HUES64 (cell line): ENCODE measurements around the gene QPCTL.
"Not testable (repeated sequence)": the region's sequence is repeated elsewhere in the genome, so short reads cannot be mapped to it uniquely, and the experiment has no call there.

Experiments used
- H3K27ac ChIP-seq: 2 replicates; pipeline ENCODE4 v1.7.0; 2013; ENCODE audit warnings: low read depth, low read length, inconsistent platforms
- H3K27me3 ChIP-seq: 2 replicates; pipeline ENCODE4 v1.6.1; 2013; ENCODE audit warnings: mild to moderate bottlenecking, low read length; ENCODE audit not compliant: insufficient read depth
- H3K36me3 ChIP-seq: 2 replicates; pipeline ENCODE4 v1.6.1; 2013; ENCODE audit warnings: mild to moderate bottlenecking, low read length; ENCODE audit not compliant: insufficient read depth
- H3K4me1 ChIP-seq: 2 replicates; pipeline ENCODE4 v1.6.1; 2013; ENCODE audit warnings: mild to moderate bottlenecking, low read length, moderate library complexity; ENCODE audit not compliant: insufficient read depth
- H3K4me3 ChIP-seq: 2 replicates; pipeline ENCODE4 v1.5.1; 2013; ENCODE audit warnings: mild to moderate bottlenecking, low read length, moderate library complexity
- H3K9ac ChIP-seq: 2 replicates; pipeline ENCODE4 v1.6.1; 2013; ENCODE audit warnings: mild to moderate bottlenecking, low read depth, low read length
- H3K9me3 ChIP-seq: 2 replicates; pipeline ENCODE4 v1.6.1; 2013; ENCODE audit warnings: low read depth, low read length; ENCODE audit not compliant: insufficient read depth
- WGBS: fragments of 150-250, 120-280 bp; methylation state at CpG from one replicate; pipeline ENCODE4 v1.1.7; 2013; ENCODE audit warnings: missing lambda C conversion rate; 5-methylcytosine and 5-hydroxymethylcytosine counted together

Gene QPCTL

GRCh38 chr19:45720065-45720464, 27.6 kb downstream of the QPCTL start:
- WGBS = 94% methylated on average over 11 of the region's 11 CpGs
- Histone ChIP-seq H3K36me3 (peaks cover 34% of the 10 kb centered on the region), H3K4me1 (peaks cover 16% of the 10 kb centered on the region)
- not testable (repeated sequence) for H3K27ac ChIP-seq, H3K9me3 ChIP-seq, H3K4me3 ChIP-seq, H3K27me3 ChIP-seq, H3K9ac ChIP-seq

- not testable (repeated sequence) for H3K27me3 ChIP-seq, H3K4me3 ChIP-seq, H3K9ac ChIP-seq, H3K36me3 ChIP-seq, H3K4me1 ChIP-seq, H3K9me3 ChIP-seq, H3K27ac ChIP-seq
- 94% methylated on average over 18 of the region's 18 CpGs for WGBS
These were observed 36.2 kb downstream of the QPCTL start for GRCh38 chr19:45728683-45729082.

GRCh38 chr19:45729800-45730290, 37.4 kb downstream of the QPCTL start:
- H3K27me3 ChIP-seq = no peaks in the 10 kb centered on the region
- no peaks in the 10 kb centered on the region for H3K9me3 ChIP-seq
- H3K4me3 ChIP-seq = peak overlapping the region; percentile 87
- H3K36me3 ChIP-seq = no peaks in the 10 kb centered on the region
- H3K9ac ChIP-seq = peak overlapping the region; percentile 79
- no peaks in the 10 kb centered on the region for H3K4me1 ChIP-seq
- WGBS = 5% methylated on average over 10 of the region's 10 CpGs
- H3K27ac ChIP-seq = peak overlapping the region; percentile 6; the same call in 1 of the 2 replicates

GRCh38 chr19:45730368-45731288, 38.2 kb downstream of the QPCTL start, which contains the start of gene FBXO46:
TSS of gene FBXO46 (minus strand) at chr19:45730896. CDS start at chr19:45713495, 17,401 bp downstream.
- no peaks in the 10 kb centered on the region for H3K4me1 ChIP-seq
- 2% methylated on average over 48 of the region's 48 CpGs for WGBS
- H3K9me3 ChIP-seq = no peaks in the 10 kb centered on the region
- H3K27ac ChIP-seq = peak within 1 kb of the TSS; percentile 50
- H3K36me3 ChIP-seq = no peaks in the 10 kb centered on the region
- H3K9ac ChIP-seq = peak within 1 kb of the TSS; percentile 79
- peak within 1 kb of the TSS; percentile 87 for H3K4me3 ChIP-seq
- no peaks in the 10 kb centered on the region for H3K27me3 ChIP-seq

- H3K27me3 ChIP-seq = no peaks in the 10 kb centered on the region
- no peaks in the 10 kb centered on the region for H3K4me1 ChIP-seq
- no peaks in the 10 kb centered on the region for H3K36me3 ChIP-seq
- H3K9ac ChIP-seq = no peak within 1 kb of the TSS
- no peak within 1 kb of the TSS for H3K27ac ChIP-seq
- H3K4me3 ChIP-seq = no peak within 1 kb of the TSS
- no peaks in the 10 kb centered on the region for H3K9me3 ChIP-seq
- WGBS = 95% methylated on average over 59 of the region's 59 CpGs
These were observed 40.8 kb downstream of the QPCTL start, which contains the start of gene MEIOSIN for GRCh38 chr19:45733160-45733810. TSS of gene MEIOSIN (plus strand) at chr19:45733439. CDS start at chr19:45735377, 1,938 bp downstream.

- no peak overlapping the region for H3K4me3 ChIP-seq
- H3K4me1 ChIP-seq = no peaks in the 10 kb centered on the region
- no peaks in the 10 kb centered on the region for H3K9me3 ChIP-seq
- no peaks in the 10 kb centered on the region for H3K27me3 ChIP-seq
- WGBS = 92% methylated on average over 10 of the region's 10 CpGs
- no peaks in the 10 kb centered on the region for H3K36me3 ChIP-seq
- no peak overlapping the region for H3K27ac ChIP-seq
- no peak overlapping the region for H3K9ac ChIP-seq
These were observed 47.3 kb downstream of the QPCTL start for GRCh38 chr19:45739498-45740439.

- no peak overlapping the region for H3K27ac ChIP-seq
- no peaks in the 10 kb centered on the region for H3K4me1 ChIP-seq
- H3K27me3 ChIP-seq = no peaks in the 10 kb centered on the region
- WGBS = 79% methylated on average over 4 of the region's 4 CpGs
- no peak overlapping the region for H3K9ac ChIP-seq
- no peaks in the 10 kb centered on the region for H3K36me3 ChIP-seq
- H3K4me3 ChIP-seq = no peak overlapping the region
- H3K9me3 ChIP-seq = no peaks in the 10 kb centered on the region
These were observed 50.5 kb downstream of the QPCTL start for GRCh38 chr19:45742969-45743368.

- no peak overlapping the region for H3K27ac ChIP-seq
- no peaks in the 10 kb centered on the region for H3K36me3 ChIP-seq
- WGBS = 90% methylated on average over 6 of the region's 6 CpGs
- no peak overlapping the region for H3K9ac ChIP-seq
- no peaks in the 10 kb centered on the region for H3K9me3 ChIP-seq
- H3K4me3 ChIP-seq = no peak overlapping the region
- H3K27me3 ChIP-seq = no peaks in the 10 kb centered on the region
- no peaks in the 10 kb centered on the region for H3K4me1 ChIP-seq
These were observed 53.1 kb downstream of the QPCTL start for GRCh38 chr19:45745606-45746005.

GRCh38 chr19:45746866-45747265, 54.4 kb downstream of the QPCTL start:
- no peaks in the 10 kb centered on the region for H3K36me3 ChIP-seq
- H3K4me1 ChIP-seq = no peaks in the 10 kb centered on the region
- WGBS = 88% methylated on average over 5 of the region's 5 CpGs
- no peak overlapping the region for H3K27ac ChIP-seq
- H3K27me3 ChIP-seq = no peaks in the 10 kb centered on the region
- H3K4me3 ChIP-seq = no peak overlapping the region
- H3K9me3 ChIP-seq = no peaks in the 10 kb centered on the region
- no peak overlapping the region for H3K9ac ChIP-seq

- Histone ChIP-seq H3K9ac (no peak overlapping the region), H3K36me3 (no peaks in the 10 kb centered on the region), H3K4me3 (no peak overlapping the region), H3K27ac (no peak overlapping the region), H3K27me3 (no peaks in the 10 kb centered on the region), H3K9me3 (no peaks in the 10 kb centered on the region), H3K4me1 (no peaks in the 10 kb centered on the region)
- WGBS = 93% methylated on average over 5 of the region's 5 CpGs
These were observed 55.0 kb downstream of the QPCTL start for GRCh38 chr19:45747513-45747912.
